T-helper 1 cell treated with Interleukin-12 subunit alpha and Interleukin-12 subunit beta and Interleukin-4 antibody, amounts not matched to agents 30 μg/mL and 1 μg/mL, for 36 hours (primary cell): Measurements from ENCODE around the gene OPA3.
"Not testable (repeated sequence)": the region's sequence is repeated elsewhere in the genome, so short reads cannot be mapped to it uniquely, and the experiment has no call there.

ENCODE experiments used
- H3K27ac Mint-ChIP-seq: one replicate; pipeline ENCODE4 v1.8.0; 2021; ENCODE audit warnings: mild to moderate bottlenecking, mixed read lengths
- H3K27me3 Mint-ChIP-seq: one replicate; pipeline ENCODE4 v1.8.0; 2021; ENCODE audit warnings: low read depth, mixed read lengths
- H3K36me3 Mint-ChIP-seq: one replicate; pipeline ENCODE4 v1.8.0; 2021; ENCODE audit warnings: low read depth, mixed read lengths
- H3K4me1 Mint-ChIP-seq: one replicate; pipeline ENCODE4 v1.8.0; 2021; ENCODE audit warnings: low read depth, mixed read lengths
- H3K4me3 Mint-ChIP-seq: one replicate; pipeline ENCODE4 v1.8.0; 2021; ENCODE audit warnings: mild to moderate bottlenecking, moderate library complexity, mixed read lengths
- H3K9me3 Mint-ChIP-seq: one replicate; pipeline ENCODE4 v1.8.0; 2021; ENCODE audit warnings: mixed read lengths

OPA3 gene

DNA sequence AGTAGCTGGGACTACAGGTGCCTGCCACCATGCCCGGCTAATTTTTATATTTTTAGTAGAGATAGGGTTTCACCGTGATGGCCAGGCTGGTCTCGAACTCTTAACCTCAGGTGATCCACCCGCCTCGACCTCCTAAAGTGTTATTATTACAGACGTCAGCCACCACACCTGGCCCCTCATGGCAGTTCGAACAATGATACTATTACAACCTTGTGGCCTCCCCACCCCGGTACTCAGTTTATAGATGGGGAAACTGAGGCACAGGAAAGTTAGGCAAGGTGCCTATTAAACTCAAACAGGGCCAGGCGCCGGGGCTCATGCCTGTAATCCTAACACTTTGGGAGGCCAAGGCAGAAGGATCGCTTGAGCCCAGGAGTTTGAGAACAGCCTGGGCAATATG, 74.2 kb downstream of the OPA3 start:
- peak overlapping the region; percentile 92 for H3K4me3 Mint-ChIP-seq
- H3K27ac Mint-ChIP-seq = peak overlapping the region; percentile 62
- H3K4me1 Mint-ChIP-seq = peaks cover 39% of the 10 kb centered on the region
- H3K9me3 Mint-ChIP-seq, H3K27me3 Mint-ChIP-seq: not testable (repeated sequence)
- peaks cover 19% of the 10 kb centered on the region for H3K36me3 Mint-ChIP-seq

DNA sequence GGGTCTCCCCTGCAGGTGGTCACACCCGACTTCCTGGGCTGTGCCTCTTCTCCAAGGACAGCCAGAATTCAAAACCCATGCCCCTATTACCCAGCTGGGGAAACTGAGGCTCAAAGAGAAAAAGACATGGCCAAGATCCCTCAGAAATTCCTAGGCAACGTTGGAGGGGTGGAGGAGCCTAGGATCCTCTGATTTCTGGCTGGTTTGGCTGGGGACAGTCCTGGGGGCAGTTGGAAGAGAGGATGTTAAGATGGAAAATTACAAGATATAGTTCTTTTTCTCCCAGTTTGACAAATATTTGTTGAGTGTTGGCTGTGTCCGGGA, 74.9 kb downstream of the OPA3 start:
- Mint-ChIP-seq H3K4me3 (peak overlapping the region; percentile 92), H3K4me1 (peaks cover 38% of the 10 kb centered on the region), H3K36me3 (peaks cover 20% of the 10 kb centered on the region), H3K27me3 (no peaks in the 10 kb centered on the region), H3K27ac (peak overlapping the region; percentile 87), H3K9me3 (no peaks in the 10 kb centered on the region)

DNA sequence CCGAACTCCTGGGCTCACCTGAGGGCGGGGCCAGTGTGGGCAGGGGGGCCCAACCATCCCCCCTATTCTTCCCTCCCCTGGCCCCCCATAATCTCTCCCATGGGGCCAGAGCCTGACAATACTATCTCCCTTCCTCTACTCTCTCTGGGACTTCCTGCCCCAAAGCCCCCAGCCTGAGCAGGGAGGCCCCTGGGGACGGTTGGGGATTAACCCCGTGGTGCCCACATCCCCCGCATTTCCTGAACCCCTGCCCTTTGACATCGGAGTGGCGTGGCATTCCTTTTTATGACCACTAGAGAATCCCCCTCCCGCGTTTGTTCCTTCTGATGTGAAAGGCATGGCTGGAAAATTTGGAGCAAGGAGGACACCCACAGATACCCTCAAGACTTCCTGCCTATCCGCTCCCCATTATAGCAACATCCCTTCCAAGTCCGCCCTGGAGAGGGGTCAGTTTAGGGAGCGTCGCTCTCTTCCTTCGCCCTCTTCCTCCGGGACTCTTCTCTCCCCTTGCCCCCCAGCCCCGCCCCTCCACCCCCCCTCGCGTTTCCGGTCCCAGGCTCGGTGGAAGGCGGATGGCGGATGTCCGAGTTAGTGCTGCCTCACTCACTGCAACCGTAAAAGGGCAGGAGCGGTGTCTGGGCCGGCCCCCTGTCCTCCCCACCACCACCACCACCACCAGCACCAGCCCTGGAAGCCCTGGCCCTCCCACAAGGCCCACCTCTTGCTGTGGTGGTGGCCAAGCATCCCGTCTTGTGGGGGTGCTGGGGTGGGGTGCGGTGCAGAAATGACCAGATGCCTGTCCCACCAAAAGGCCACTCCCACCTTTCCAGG, 75.5 kb downstream of the OPA3 start:
- Mint-ChIP-seq H3K36me3 (peaks cover 20% of the 10 kb centered on the region), H3K27me3 (no peaks in the 10 kb centered on the region), H3K27ac (peak overlapping the region; percentile 87), H3K9me3 (no peaks in the 10 kb centered on the region), H3K4me3 (peak overlapping the region; percentile 92), H3K4me1 (peaks cover 37% of the 10 kb centered on the region)

DNA sequence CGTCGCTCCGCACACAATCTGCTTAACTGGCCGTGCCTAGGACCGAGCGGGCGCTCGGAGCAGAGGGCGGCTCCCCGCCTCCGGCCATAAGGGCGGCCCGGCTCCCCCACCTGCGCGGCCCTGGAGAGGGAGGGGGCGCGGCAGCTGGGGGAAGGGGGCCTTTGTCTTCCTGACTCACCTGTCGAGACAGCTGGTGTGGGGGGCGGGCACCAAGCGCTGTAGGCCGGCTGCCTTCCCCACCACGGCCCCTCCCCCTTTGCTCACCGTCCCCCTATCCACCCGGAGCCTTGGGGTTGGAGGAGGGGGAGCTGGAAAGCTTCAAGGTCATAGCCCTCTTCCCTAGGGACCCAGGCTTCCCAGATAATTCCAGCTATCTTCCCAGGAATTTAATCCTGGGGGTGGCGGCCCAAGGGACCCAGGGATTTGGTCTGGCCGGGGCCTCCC, 76.2 kb downstream of the OPA3 start:
- peak overlapping the region; percentile 57 for H3K27ac Mint-ChIP-seq
- H3K4me1 Mint-ChIP-seq = peaks cover 32% of the 10 kb centered on the region
- peak overlapping the region; percentile 92 for H3K4me3 Mint-ChIP-seq
- H3K9me3 Mint-ChIP-seq = no peaks in the 10 kb centered on the region
- no peaks in the 10 kb centered on the region for H3K27me3 Mint-ChIP-seq
- peaks cover 17% of the 10 kb centered on the region for H3K36me3 Mint-ChIP-seq

DNA sequence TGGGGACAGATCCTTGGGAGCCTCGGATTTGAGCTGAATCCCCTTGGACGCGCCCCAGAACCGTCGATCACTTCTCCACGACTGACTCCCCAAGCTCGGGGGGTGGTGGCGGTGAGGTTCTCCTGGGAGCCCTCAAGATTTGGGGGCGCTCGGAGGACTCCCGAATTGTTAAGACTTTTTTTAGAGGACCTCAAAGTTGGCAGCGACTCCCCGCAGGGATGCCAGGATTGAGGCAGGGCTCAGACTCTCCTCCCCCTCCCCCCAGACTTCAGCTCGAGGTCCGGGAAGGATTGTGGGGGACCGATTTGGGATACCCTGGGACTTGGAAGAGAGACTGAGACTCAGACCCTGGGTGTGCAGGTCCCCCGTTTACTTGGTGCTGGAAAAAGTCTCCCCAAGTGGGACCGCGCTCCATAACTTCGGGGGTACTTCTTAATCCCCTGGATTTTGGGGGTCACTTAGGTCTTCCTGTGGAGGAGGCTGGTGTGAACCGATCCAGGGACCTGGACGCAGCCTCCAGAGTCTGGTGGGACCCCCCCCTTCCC, 76.7 kb downstream of the OPA3 start:
- no peaks in the 10 kb centered on the region for H3K27me3 Mint-ChIP-seq
- H3K9me3 Mint-ChIP-seq = no peaks in the 10 kb centered on the region
- peak overlapping the region; percentile 92 for H3K4me3 Mint-ChIP-seq
- peaks cover 28% of the 10 kb centered on the region for H3K4me1 Mint-ChIP-seq
- H3K27ac Mint-ChIP-seq = peak overlapping the region; percentile 57
- peaks cover 15% of the 10 kb centered on the region for H3K36me3 Mint-ChIP-seq

DNA sequence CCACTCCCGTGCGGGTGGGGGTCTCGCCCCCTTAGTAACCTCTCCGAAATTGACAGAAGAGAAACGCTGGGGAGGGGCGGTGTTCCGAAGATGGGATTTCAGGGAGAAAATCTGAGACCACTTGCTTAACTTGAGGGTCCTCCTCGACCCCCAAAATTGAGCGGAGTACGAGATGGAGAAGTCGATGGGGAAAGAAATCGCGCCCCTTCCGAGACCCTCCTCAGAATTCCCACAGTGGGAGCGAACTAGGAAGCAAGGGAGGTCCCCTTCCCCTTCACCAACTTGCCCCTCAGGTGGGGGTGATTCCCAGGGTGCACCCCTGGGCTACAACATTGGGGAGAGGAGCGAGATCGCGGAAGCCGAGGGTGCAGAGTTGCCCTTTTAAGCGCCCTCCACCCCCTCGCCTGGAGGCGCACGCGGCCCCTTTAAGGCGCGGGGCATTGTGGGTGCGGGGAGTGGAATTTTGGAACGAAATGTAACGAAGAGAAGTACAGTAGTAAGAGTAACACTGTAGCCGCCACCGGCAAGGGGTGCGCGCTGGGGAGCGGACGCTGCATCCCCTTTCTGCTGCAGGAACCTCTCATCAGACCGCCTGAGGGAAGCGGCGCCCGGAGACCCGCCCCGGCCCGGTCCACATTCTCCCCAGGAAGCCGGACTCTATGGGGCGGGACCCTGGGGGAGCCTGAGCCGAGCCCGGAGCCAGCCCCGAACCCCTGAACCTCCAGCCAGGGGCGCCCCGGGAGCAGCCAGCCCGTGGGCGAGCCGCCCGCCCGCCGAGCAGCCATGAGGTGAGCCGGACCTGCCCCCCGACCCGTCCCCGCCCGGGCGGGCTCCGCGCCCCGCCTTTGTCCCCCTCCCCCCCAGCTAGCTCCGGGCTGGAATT, 77.4 kb downstream of the OPA3 start, which contains the start of gene VASP:
Gene VASP (plus strand): TSS at position 491 of the 883 bp plus-strand sequence. CDS start 293 bp downstream, at position 784.
- peak within 1 kb of the TSS; percentile 97 for H3K27ac Mint-ChIP-seq
- H3K4me1 Mint-ChIP-seq = peaks cover 26% of the 10 kb centered on the region
- H3K9me3 Mint-ChIP-seq = no peaks in the 10 kb centered on the region
- H3K4me3 Mint-ChIP-seq = peak within 1 kb of the TSS; percentile 92
- no peaks in the 10 kb centered on the region for H3K27me3 Mint-ChIP-seq
- peaks cover 12% of the 10 kb centered on the region for H3K36me3 Mint-ChIP-seq

DNA sequence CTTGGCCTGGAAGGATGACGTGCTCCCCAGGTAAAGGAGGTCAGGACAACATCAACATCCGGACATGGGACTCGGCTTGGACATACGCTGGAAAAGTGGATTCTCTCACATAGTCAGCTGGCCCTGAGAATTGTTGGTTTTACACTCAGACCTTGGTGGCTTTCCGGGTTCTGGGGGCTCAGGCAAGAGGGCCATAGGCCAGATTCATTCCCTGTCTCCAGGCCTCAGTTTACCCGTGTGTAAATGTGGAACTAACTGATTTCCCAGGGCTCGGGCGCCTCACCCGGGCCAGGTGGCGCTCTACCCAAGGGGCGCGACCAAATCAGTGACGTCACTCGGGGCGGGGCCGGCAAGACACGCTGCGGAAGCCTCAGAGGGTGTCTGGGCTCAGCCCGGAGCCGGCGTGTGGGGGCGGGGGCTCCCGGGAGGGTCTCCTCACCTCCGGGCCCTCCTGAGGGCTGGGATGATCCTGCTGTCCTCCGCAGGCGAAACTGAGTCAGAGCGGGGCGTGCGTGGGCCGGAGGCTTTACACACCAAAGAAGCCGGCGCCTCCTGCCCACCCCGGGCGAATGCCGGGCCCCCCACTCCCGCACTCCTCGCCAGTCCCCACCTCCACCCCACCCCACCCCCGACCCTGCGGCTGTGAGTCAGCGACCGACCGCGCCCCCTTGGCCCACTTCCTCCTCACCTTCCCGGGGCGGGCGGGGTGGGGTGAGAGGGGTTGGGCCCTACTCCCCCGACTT, 78.2 kb downstream of the OPA3 start:
- Mint-ChIP-seq H3K27ac (peak overlapping the region; percentile 97), H3K36me3 (peaks cover 12% of the 10 kb centered on the region), H3K9me3 (no peaks in the 10 kb centered on the region), H3K4me3 (peak overlapping the region; percentile 83), H3K4me1 (peaks cover 22% of the 10 kb centered on the region), H3K27me3 (no peaks in the 10 kb centered on the region)

DNA sequence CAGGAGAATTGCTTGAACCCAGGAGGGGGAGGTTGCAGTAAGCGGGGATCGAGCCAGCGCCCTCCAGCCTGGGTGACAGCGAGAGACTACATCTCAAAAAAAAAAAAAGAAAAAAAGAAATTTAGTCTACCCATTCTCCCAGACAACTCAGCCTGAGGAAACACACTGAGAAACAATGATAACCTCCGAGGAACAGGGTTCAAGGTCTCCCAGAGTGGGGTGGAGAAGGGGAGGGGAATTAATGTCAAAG, 78.7 kb downstream of the OPA3 start:
- peak overlapping the region; percentile 76 for H3K4me3 Mint-ChIP-seq
- H3K36me3 Mint-ChIP-seq = peaks cover 12% of the 10 kb centered on the region
- peaks cover 17% of the 10 kb centered on the region for H3K4me1 Mint-ChIP-seq
- H3K27me3 Mint-ChIP-seq = peaks cover 2% of the 10 kb centered on the region
- no peaks in the 10 kb centered on the region for H3K9me3 Mint-ChIP-seq
- H3K27ac Mint-ChIP-seq = peak overlapping the region; percentile 79

DNA sequence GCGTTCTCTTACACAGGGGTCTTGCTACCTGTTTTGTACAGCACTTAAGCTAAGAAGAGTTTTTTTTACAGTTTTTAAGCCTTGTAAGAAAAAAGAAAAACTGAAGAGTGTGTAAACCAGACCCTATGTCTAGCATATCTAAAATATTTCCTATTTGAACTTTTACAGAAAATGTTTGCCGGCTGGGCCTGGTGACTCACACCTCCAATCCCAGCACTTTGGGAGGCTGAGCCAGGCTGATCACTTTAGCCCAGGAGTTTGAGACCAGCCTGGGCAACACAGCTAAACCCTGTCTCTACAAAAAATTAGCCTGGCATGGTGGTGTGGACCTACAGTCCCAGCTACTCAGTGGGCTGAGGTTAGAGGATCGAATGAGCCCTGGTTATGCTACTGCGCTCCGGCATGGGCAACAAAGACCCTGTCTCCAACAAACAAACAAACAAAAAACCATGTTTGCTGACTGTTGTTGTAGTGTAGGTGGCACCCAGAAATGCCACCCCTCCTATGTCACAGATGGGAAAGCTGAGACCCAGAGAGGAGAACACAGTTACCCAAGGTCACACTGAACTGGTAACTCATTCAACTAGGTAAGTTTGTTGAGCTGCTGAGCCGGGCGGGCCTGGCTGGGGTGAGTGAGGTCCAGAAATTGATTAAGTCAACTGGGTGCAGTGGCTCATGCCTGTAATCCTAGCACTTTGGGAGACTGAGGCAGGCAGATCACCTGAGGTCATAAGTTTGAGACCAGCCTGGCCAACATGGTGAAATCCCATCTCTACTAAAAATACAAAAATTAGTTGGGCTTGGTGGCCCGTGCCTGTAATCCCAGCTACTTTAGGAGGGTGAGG, 79.2 kb downstream of the OPA3 start:
- Mint-ChIP-seq H3K27me3 (peaks cover 6% of the 10 kb centered on the region), H3K27ac (peak overlapping the region; percentile 79), H3K9me3 (no peaks in the 10 kb centered on the region), H3K36me3 (peaks cover 8% of the 10 kb centered on the region), H3K4me3 (peak overlapping the region; percentile 76), H3K4me1 (peaks cover 15% of the 10 kb centered on the region)

DNA sequence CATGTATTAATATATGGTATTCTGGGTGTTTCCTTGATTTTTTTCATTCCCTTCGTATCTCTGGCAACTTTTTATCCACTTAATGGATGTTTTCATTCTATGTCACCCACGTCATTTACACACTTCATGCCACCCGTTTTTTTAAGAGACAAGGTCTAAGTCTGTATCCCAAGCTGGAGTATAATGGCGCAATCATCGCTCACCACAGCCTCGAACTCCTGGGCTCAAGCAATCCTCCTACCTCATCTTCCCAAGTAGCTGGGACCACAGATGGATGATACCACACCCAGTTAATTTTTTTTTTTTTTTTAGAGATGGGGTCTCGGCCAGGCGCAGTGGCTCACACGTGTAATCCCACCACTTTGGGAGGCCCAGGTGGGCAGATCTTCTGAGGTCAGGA, 80.7 kb downstream of the OPA3 start:
- Mint-ChIP-seq H3K9me3 (no peaks in the 10 kb centered on the region), H3K36me3 (peaks cover 8% of the 10 kb centered on the region), H3K27me3 (peaks cover 13% of the 10 kb centered on the region), H3K27ac (no peak overlapping the region), H3K4me1 (peaks cover 18% of the 10 kb centered on the region), H3K4me3 (no peak overlapping the region)

DNA sequence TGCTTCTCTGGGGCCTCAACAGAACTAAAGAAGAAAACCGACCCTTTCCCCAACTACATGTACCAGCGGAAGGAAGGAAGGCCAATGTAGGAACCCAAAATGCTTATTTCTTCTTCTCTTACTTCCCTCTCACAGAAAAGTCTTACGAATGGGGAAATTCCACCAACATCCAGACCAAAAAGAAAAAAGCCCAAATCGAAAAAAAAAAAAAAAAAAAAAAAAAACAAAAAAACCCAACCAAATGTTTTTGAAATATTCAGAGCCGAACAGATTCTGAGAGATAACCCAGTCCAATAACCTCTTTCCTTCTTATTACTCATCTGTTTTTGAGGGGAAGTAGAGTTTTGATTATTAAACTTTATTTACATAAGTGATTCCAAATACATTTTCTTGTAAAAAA, 82.5 kb downstream of the OPA3 start:
- Mint-ChIP-seq H3K9me3 (no peaks in the 10 kb centered on the region), H3K27ac (no peak overlapping the region), H3K36me3 (peaks cover 8% of the 10 kb centered on the region), H3K4me1 (peaks cover 27% of the 10 kb centered on the region), H3K4me3 (no peak overlapping the region), H3K27me3 (peaks cover 24% of the 10 kb centered on the region)

DNA sequence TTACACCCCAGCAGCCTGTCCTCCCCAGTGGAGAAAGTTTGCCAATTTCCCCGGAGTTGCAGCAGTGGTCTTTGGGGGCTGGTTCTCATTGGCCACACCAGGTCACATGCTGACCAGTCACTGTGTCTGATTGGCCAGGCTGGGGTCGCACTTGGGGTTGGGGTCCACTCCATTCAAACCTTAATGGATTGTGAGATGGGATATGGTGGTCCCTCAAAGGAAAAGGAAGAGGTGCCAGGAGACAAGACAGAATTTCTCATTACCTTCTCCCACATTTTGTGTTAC, 82.9 kb downstream of the OPA3 start:
- no peak overlapping the region for H3K27ac Mint-ChIP-seq
- H3K9me3 Mint-ChIP-seq = no peaks in the 10 kb centered on the region
- H3K27me3 Mint-ChIP-seq = peaks cover 27% of the 10 kb centered on the region
- H3K36me3 Mint-ChIP-seq = peaks cover 8% of the 10 kb centered on the region
- H3K4me1 Mint-ChIP-seq = peaks cover 29% of the 10 kb centered on the region
- no peak overlapping the region for H3K4me3 Mint-ChIP-seq

DNA sequence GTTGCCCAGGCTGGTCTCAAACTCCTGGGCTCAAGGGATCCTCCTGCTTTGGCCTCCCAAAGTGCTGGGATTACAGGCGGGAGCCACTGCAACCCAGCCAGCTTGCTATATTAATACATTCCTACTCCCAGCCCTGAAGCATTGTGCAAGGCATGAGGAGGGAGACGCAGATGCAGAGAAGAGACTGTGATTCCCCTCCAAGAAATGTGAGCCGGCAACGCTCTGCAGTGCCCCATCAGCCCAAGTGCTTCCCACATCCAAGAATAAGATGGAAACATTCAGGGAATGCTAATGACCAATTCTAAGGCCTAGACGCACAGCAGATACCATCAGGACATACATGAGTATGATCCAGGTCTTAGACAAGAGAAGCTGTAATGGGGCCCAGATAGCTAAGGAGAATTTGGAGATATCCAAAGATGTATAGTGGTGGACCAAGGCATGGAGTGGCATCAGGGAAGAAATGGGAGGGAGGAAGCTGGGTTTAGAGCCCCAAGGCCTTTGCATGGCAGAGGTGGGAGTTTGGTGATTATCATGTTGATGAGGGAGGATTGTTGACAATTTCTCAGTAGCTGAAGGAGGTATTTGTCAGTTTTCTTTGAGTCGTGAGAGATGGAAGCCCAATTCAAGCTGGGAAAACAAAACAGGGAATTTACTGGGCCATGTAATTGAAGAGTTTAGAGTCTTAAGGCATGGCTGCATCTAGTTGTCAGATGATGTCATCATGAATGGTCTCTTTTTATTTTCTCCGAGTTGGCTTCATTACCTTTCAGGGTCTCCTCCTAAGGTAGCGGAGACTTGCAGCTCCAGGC, 83.5 kb downstream of the OPA3 start:
- Mint-ChIP-seq H3K4me3 (peak overlapping the region; percentile 9), H3K27me3 (peaks cover 29% of the 10 kb centered on the region), H3K9me3 (no peaks in the 10 kb centered on the region), H3K4me1 (peaks cover 27% of the 10 kb centered on the region), H3K27ac (no peak overlapping the region), H3K36me3 (peaks cover 8% of the 10 kb centered on the region)
